Astrocyte (in vitro differentiated cells and primary cell): Measurements from ENCODE around the gene ADAM22. TPM values are rescaled to one million over a fixed set of nuclear protein-coding genes. Genes with fewer than 3 reads are reported as not detected.

Source experiments
- DNase-seq: peaks from one replicate; pipeline ENCODE4 v3.0.0-alpha.2; 2010; ENCODE audit warnings: low read depth
- FAIRE-seq: peaks from 2 replicates; lab custom pipeline; 2011; peaks lifted over from hg19 to GRCh38; lab: Jason Lieb, UNC
- H2AFZ ChIP-seq: 2 replicates; pipeline ENCODE4 v1.6.0; 2012; ENCODE audit warnings: low read depth, low read length, inconsistent platforms
- H3K27ac ChIP-seq: 2 replicates; pipeline ENCODE4 v1.5.1; 2011; ENCODE audit warnings: low read depth, low read length, inconsistent platforms
- H3K27me3 ChIP-seq: 2 replicates; pipeline ENCODE4 v1.6.0; 2011; ENCODE audit warnings: low read length, inconsistent platforms; ENCODE audit not compliant: insufficient read depth
- H3K36me3 ChIP-seq: 2 replicates; pipeline ENCODE4 v1.5.1; 2011; ENCODE audit warnings: low read length, inconsistent platforms; ENCODE audit not compliant: insufficient read depth
- H3K4me1 ChIP-seq: 2 replicates; pipeline ENCODE4 v1.5.1; 2011; ENCODE audit warnings: low read length, inconsistent platforms; ENCODE audit not compliant: insufficient read depth
- H3K4me2 ChIP-seq: 2 replicates; pipeline ENCODE4 v1.6.0; 2012; ENCODE audit warnings: low read length, inconsistent platforms
- H3K4me3 ChIP-seq: 2 replicates; pipeline ENCODE4 v1.5.1; 2011; ENCODE audit warnings: low read depth, mild to moderate bottlenecking, low read length, inconsistent platforms; ENCODE audit not compliant: insufficient read depth
- H3K79me2 ChIP-seq: 2 replicates; pipeline ENCODE4 v1.6.0; 2012; ENCODE audit warnings: mild to moderate bottlenecking, low read length, inconsistent platforms; ENCODE audit not compliant: insufficient read depth
- H3K9ac ChIP-seq: 2 replicates; pipeline ENCODE4 v1.6.0; 2012; ENCODE audit warnings: mild to moderate bottlenecking, low read length, inconsistent platforms
- H3K9me3 ChIP-seq: 2 replicates; pipeline ENCODE4 v1.5.1; 2012; ENCODE audit warnings: low read depth, mild to moderate bottlenecking, low read length, inconsistent platforms; ENCODE audit not compliant: insufficient read depth
- H4K20me1 ChIP-seq: 2 replicates; pipeline ENCODE4 v1.6.0; 2012; ENCODE audit warnings: low read length, inconsistent platforms; ENCODE audit not compliant: insufficient read depth
- H3K27ac Mint-ChIP-seq: one replicate; pipeline ENCODE4 v1.8.0; 2021; ENCODE audit warnings: mild to moderate bottlenecking, mixed read lengths; ENCODE audit not compliant: unreplicated experiment
- H3K27me3 Mint-ChIP-seq: one replicate; pipeline ENCODE4 v1.8.0; 2021; ENCODE audit warnings: low read depth, mixed read lengths; ENCODE audit not compliant: unreplicated experiment
- H3K36me3 Mint-ChIP-seq: one replicate; pipeline ENCODE4 v1.8.0; 2021; ENCODE audit warnings: low read depth, mixed read lengths; ENCODE audit not compliant: unreplicated experiment
- H3K4me1 Mint-ChIP-seq: one replicate; pipeline ENCODE4 v1.8.0; 2021; ENCODE audit warnings: low read depth, mixed read lengths; ENCODE audit not compliant: unreplicated experiment
- H3K4me3 Mint-ChIP-seq: one replicate; pipeline ENCODE4 v1.8.0; 2021; ENCODE audit warnings: mild to moderate bottlenecking, moderate library complexity, mixed read lengths; ENCODE audit not compliant: unreplicated experiment
- H3K9me3 Mint-ChIP-seq: one replicate; pipeline ENCODE4 v1.8.0; 2021; ENCODE audit warnings: mild to moderate bottlenecking, mixed read lengths; ENCODE audit not compliant: unreplicated experiment
- EZH2 ChIP-seq: IDR thresholded peaks from 2 replicates; pipeline ENCODE4 v1.6.1; 2012; ENCODE audit warnings: mild to moderate bottlenecking, low read length, inconsistent platforms; ENCODE audit not compliant: insufficient read depth
- total RNA-seq: library from RNA; stranded (reverse); gene quantifications from 2 replicates; pipeline ENCODE4 v1.2.1, GENCODE V29; 2021
- TF ChIP-seq, protein P1 (sequence below): IDR thresholded peaks from 2 replicates; pipeline ENCODE4 v1.5.1; 2011; ENCODE audit warnings: low read depth, mild to moderate bottlenecking, inconsistent platforms, low read length, moderate library complexity; ENCODE audit not compliant: insufficient read depth

ADAM22 gene
- total RNA-seq, 1 donor from 2014 or later = 1.5 TPM

DNA sequence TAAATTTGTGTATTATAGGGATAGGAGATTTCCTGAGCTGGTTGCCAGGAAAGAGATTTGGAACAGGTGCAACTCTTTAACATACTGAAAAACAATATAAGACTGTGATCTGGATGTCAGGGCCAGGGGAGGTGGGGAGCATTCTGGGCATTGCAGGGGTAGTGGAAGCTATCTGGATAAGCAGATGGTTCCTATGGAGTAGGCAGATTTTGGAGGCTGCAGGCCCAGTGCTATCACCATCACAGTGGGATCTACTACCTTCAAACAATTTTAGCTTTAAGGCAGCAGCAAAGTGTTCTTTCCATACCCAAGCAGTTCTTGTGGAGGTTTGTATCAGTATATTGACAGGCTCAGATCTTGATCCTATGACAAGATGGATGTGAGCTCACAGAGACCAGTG is 71.1 kb downstream of the ADAM22 start:
- no peak overlapping the region for H3K27ac Mint-ChIP-seq
- no peaks in the 10 kb centered on the region for H3K36me3 ChIP-seq
- no peaks in the 10 kb centered on the region for H3K36me3 Mint-ChIP-seq
- H3K27me3 ChIP-seq = no peaks in the 10 kb centered on the region
- H3K9me3 ChIP-seq = no peaks in the 10 kb centered on the region
- no peaks in the 10 kb centered on the region for H3K4me1 ChIP-seq
- FAIRE-seq (no peak), DNase-seq (no peak)
- no peaks in the 10 kb centered on the region for H3K4me1 Mint-ChIP-seq
- H3K4me2 ChIP-seq = no peak overlapping the region
- H3K9me3 Mint-ChIP-seq = peaks cover 2% of the 10 kb centered on the region
- H2AFZ ChIP-seq = no peak overlapping the region
- TF ChIP-seq, protein P1, sequence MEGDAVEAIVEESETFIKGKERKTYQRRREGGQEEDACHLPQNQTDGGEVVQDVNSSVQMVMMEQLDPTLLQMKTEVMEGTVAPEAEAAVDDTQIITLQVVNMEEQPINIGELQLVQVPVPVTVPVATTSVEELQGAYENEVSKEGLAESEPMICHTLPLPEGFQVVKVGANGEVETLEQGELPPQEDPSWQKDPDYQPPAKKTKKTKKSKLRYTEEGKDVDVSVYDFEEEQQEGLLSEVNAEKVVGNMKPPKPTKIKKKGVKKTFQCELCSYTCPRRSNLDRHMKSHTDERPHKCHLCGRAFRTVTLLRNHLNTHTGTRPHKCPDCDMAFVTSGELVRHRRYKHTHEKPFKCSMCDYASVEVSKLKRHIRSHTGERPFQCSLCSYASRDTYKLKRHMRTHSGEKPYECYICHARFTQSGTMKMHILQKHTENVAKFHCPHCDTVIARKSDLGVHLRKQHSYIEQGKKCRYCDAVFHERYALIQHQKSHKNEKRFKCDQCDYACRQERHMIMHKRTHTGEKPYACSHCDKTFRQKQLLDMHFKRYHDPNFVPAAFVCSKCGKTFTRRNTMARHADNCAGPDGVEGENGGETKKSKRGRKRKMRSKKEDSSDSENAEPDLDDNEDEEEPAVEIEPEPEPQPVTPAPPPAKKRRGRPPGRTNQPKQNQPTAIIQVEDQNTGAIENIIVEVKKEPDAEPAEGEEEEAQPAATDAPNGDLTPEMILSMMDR = no peak
- TF ChIP-seq EZH2 = no peak
- H3K9ac ChIP-seq = no peak overlapping the region
- H3K27ac ChIP-seq = no peak overlapping the region
- H3K4me3 Mint-ChIP-seq = no peak overlapping the region
- H3K79me2 ChIP-seq = no peaks in the 10 kb centered on the region
- no peaks in the 10 kb centered on the region for H4K20me1 ChIP-seq
- no peak overlapping the region for H3K4me3 ChIP-seq
- H3K27me3 Mint-ChIP-seq = no peaks in the 10 kb centered on the region

DNA sequence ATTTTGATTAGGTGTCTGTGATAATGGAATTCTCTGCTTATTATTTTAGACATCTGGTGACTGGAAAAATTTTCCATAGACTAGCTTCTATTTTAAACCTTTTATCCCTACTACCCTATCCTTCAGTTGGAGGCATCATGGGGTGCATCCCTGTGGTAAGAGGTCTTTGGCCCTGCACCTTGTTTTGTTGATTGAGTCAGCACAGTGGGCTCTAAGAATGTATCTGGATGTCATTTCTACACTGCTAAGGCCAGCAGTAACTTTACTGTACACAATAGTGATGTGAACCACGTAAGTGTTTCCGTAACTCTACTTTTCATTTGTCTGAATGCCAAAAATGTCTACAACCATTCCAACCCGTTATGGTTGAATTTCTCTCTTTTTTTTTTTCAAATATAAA is 75.6 kb downstream of the ADAM22 start:
- Mint-ChIP-seq H3K27me3 (no peaks in the 10 kb centered on the region), H3K4me3 (no peak overlapping the region), H3K4me1 (no peaks in the 10 kb centered on the region), H3K27ac (no peak overlapping the region), H3K9me3 (peaks cover 2% of the 10 kb centered on the region), H3K36me3 (no peaks in the 10 kb centered on the region)
- no peak overlapping the region for H3K27ac ChIP-seq
- FAIRE-seq (no peak), DNase-seq (no peak)
- no peaks in the 10 kb centered on the region for H4K20me1 ChIP-seq
- H2AFZ ChIP-seq = no peak overlapping the region
- H3K27me3 ChIP-seq = no peaks in the 10 kb centered on the region
- H3K9ac ChIP-seq = no peak overlapping the region
- no peaks in the 10 kb centered on the region for H3K36me3 ChIP-seq
- H3K4me3 ChIP-seq = no peak overlapping the region
- H3K79me2 ChIP-seq = no peaks in the 10 kb centered on the region
- no peak overlapping the region for H3K4me2 ChIP-seq
- H3K9me3 ChIP-seq = no peaks in the 10 kb centered on the region
- TF ChIP-seq, protein P1 = no peak
- TF ChIP-seq EZH2 = no peak
- H3K4me1 ChIP-seq = no peaks in the 10 kb centered on the region

DNA sequence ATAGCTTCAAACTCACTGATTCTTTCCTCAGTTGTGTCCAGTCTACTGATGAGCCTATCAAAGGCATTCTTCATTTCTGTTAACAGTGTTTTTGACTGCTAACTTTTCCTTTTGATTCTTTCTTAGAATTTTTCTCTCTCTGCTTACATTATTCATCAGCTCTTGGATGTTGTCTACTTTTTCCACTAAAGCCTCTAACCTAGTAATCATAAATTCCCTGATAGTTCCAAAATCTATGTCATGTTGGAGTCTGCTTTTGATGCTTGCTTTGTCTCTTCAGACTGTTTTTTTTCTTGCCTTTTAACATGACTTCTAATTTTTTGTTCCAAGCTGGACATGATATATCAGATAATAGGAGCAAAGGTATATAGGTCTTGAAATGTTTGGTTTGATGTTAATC is 78.0 kb downstream of the ADAM22 start:
- Mint-ChIP-seq H3K36me3 (no peaks in the 10 kb centered on the region), H3K4me3 (no peak overlapping the region), H3K27me3 (no peaks in the 10 kb centered on the region), H3K27ac (no peak overlapping the region), H3K4me1 (no peaks in the 10 kb centered on the region), H3K9me3 (peaks cover 2% of the 10 kb centered on the region)
- no peak for TF ChIP-seq EZH2
- TF ChIP-seq, protein P1 = no peak
- no peak overlapping the region for H3K27ac ChIP-seq
- no peak overlapping the region for H3K4me3 ChIP-seq
- no peaks in the 10 kb centered on the region for H3K36me3 ChIP-seq
- no peaks in the 10 kb centered on the region for H3K27me3 ChIP-seq
- no peaks in the 10 kb centered on the region for H3K79me2 ChIP-seq
- H3K9ac ChIP-seq = no peak overlapping the region
- no peak overlapping the region for H3K4me2 ChIP-seq
- H3K9me3 ChIP-seq = no peaks in the 10 kb centered on the region
- no peaks in the 10 kb centered on the region for H4K20me1 ChIP-seq
- H2AFZ ChIP-seq = no peak overlapping the region
- no peaks in the 10 kb centered on the region for H3K4me1 ChIP-seq
- no peak for FAIRE-seq
- no peak for DNase-seq
